GM21381 (cell line): ENCODE results near the gene GCKR.

Source experiments
- ATAC-seq: cut with Tn5 transposase; IDR thresholded peaks from one replicate; pipeline ENCODE4 v1.9.1; 2021; ENCODE audit warnings: mild to moderate bottlenecking, moderate library complexity; ENCODE audit not compliant: unreplicated experiment

GCKR gene

DNA sequence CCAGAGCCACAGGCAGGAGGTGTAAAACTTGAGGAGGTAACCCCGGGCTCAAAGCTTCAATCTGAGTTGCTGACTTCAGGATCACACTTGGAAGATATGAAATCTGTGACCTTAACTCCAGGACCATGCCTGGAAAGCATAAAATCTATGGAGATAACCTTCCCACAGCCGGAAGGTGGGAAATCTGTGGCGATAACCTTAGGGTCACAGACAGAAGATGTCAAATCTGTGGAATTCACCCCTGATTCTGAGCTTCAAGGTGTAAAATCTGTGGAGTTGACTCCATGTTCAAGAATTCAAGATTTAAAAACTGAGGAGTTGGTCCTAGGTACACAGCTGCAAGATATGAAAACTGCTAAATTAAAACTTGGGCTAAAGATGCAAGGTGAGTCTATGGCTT, 74.6 kb downstream of the GCKR start:
- no peak for ATAC-seq

DNA sequence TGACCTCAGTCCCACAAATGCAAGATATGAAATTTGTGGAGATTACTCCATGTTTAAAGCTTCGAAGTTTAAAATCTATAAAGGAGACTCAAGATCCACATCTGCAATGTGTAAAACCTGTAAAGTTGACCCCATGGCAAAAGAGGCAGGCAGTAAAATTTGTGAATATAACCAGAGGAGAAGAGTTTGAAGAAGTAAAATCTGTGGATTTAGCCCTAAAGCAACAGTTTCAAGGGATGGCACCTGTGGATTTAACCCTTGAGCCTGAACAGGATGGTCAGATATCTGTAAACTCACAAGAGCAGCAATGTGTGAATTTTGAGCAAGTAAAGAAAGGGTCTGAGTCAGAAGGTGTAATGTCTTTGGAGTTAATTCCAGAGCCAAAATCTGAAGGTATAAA, 75.0 kb downstream of the GCKR start:
- no peak for ATAC-seq

- no peak for ATAC-seq
These were observed 75.8 kb downstream of the GCKR start for GRCh38 chr2:27572439-27572838.

DNA sequence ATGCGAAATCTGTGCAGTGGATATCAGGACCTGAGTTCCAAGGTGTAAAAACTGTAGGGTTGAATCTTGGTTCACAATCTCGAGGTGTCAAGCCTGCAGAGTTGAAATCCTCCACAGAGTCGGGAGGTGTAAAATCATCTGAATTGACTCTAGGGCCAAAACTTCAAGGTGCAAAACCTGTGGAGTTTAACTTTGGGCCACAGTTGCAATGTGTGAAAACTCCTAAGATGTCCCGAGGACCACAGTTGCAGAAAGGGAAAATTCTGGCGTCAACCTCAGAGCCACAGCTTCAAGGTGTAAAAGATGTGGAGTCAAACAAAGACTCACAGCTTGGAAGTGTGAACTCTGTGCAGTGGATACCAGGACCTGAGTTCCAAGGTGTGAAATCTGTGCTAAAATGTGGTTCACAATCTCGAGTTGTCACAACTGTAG, 76.4 kb downstream of the GCKR start:
- ATAC-seq = no peak
